GM19395 (cell line): ENCODE results near the gene CCSER2.
"Not testable (repeated sequence)": the region's sequence is repeated elsewhere in the genome, so short reads cannot be mapped to it uniquely, and the experiment has no call there.

Source experiments
- ATAC-seq: cut with Tn5 transposase; IDR thresholded peaks from one replicate; pipeline ENCODE4 v1.9.1; 2021; ENCODE audit warnings: mild to moderate bottlenecking, moderate library complexity; ENCODE audit not compliant: unreplicated experiment

Gene CCSER2

GRCh38 chr10:84312816-84313215, 15.6 kb upstream of the CCSER2 start:
- no peak for ATAC-seq

GRCh38 chr10:84314275-84314674, 14.1 kb upstream of the CCSER2 start:
- no peak for ATAC-seq

- peak; percentile 76 for ATAC-seq
Observed at GRCh38 chr10:84317174-84317573, 11.2 kb upstream of the CCSER2 start.

- no peak for ATAC-seq
Observed at GRCh38 chr10:84321902-84322301, 6.5 kb upstream of the CCSER2 start.

- not testable (repeated sequence) for ATAC-seq
Observed at GRCh38 chr10:84323566-84323965, 4.8 kb upstream of the CCSER2 start.

- ATAC-seq: not testable (repeated sequence)
Observed at GRCh38 chr10:84326995-84327394, 1.4 kb upstream of the CCSER2 start.

- ATAC-seq: peak; percentile 20
Observed at GRCh38 chr10:84329196-84329611, 815 bp downstream of the CCSER2 start.

- ATAC-seq: peak; percentile 77
Observed at GRCh38 chr10:84329986-84330651, 1.7 kb downstream of the CCSER2 start.

GRCh38 chr10:84331091-84331490, 2.7 kb downstream of the CCSER2 start:
- no peak for ATAC-seq

GRCh38 chr10:84333864-84334451, 5.6 kb downstream of the CCSER2 start:
- ATAC-seq: peak; percentile 38

GRCh38 chr10:84334811-84335210, 6.4 kb downstream of the CCSER2 start:
- ATAC-seq: no peak

GRCh38 chr10:84335516-84335915, 7.1 kb downstream of the CCSER2 start:
- no peak for ATAC-seq

GRCh38 chr10:84336406-84337090, 8.2 kb downstream of the CCSER2 start:
- no peak for ATAC-seq

GRCh38 chr10:84337199-84337598, 8.8 kb downstream of the CCSER2 start:
- no peak for ATAC-seq

- ATAC-seq: no peak
Observed at GRCh38 chr10:84339025-84339424, 10.6 kb downstream of the CCSER2 start.

- ATAC-seq: no peak
Observed at GRCh38 chr10:84340187-84340586, 11.8 kb downstream of the CCSER2 start.

GRCh38 chr10:84340632-84341537, 12.5 kb downstream of the CCSER2 start:
- ATAC-seq: no peak

GRCh38 chr10:84341538-84341856, 13.1 kb downstream of the CCSER2 start:
- ATAC-seq: no peak

GRCh38 chr10:84341983-84342382, 13.6 kb downstream of the CCSER2 start:
- ATAC-seq: no peak

- ATAC-seq: no peak
Observed at GRCh38 chr10:84342584-84342983, 14.2 kb downstream of the CCSER2 start.

- ATAC-seq: no peak
Observed at GRCh38 chr10:84343831-84344230, 15.4 kb downstream of the CCSER2 start.
